Panc1 (cell line): ENCODE results near the gene MYPN. TPM values are rescaled to one million over a fixed set of nuclear protein-coding genes. Genes with fewer than 3 reads are reported as not detected.

Experiments used
- ATAC-seq: fragments of 200-7000 bp; cut with Tn5 transposase; 2 replicates; pipeline ENCODE4 v1.9.1; 2020; ENCODE audit warnings: mild to moderate bottlenecking, moderate library complexity
- BruUV-seq: library from RNA; stranded (reverse); fragments of 400-500 nt; replicated peaks from 2 replicates; lab custom pipeline; 2021; lab: Mats Ljungman, UMichigan
- CTCF ChIA-PET: fragments of 300-600 bp; sonication (Branson Sonifier 250); formaldehyde crosslinking; loops from one replicate; lab custom pipeline; 2022; ENCODE audit warnings: antibody characterized with exemption; lab: Charles Lee
- POLR2A ChIA-PET: fragments of 300-600 bp; sonication (Branson Sonifier 250); formaldehyde crosslinking; loops from one replicate; lab custom pipeline; 2022; ENCODE audit warnings: antibody characterized with exemption; lab: Charles Lee
- DNase-seq: peaks from one replicate; pipeline ENCODE4 v3.0.0-alpha.2; 2010; ENCODE audit warnings: low read depth, low spot score
- H3K27ac ChIP-seq: 2 replicates; pipeline ENCODE4 v1.5.1; 2011; ENCODE audit warnings: mild to moderate bottlenecking, low read length, inconsistent platforms
- H3K27me3 ChIP-seq: fragments of 200-500 bp; sonication (Bioruptor generic); 2 replicates; pipeline ENCODE4 v1.6.0; 2014; ENCODE audit warnings: low read length, inconsistent platforms; ENCODE audit not compliant: control insufficient read depth, insufficient read depth
- H3K36me3 ChIP-seq: fragments of 200-500 bp; sonication (Bioruptor generic); 2 replicates; pipeline ENCODE4 v1.5.1; 2014; ENCODE audit warnings: inconsistent platforms, mild to moderate bottlenecking, low read length, moderate library complexity; ENCODE audit not compliant: control insufficient read depth, insufficient read depth
- H3K4me1 ChIP-seq: 2 replicates; pipeline ENCODE4 v1.5.1; 2011; ENCODE audit warnings: inconsistent platforms, mild to moderate bottlenecking, low read length, moderate library complexity; ENCODE audit not compliant: control insufficient read depth, insufficient read depth
- H3K4me3 ChIP-seq, 2 experiments: 2 replicates each; pipeline ENCODE4 v1.5.1; 2011 to 2012; ENCODE audit warnings: low read depth in 2 of 2, low read length in 2 of 2, mild to moderate bottlenecking in 2 of 2, inconsistent platforms in 1 of 2, moderate library complexity in 1 of 2
- H3K9me3 ChIP-seq: fragments of 200-500 bp; sonication (Bioruptor generic); 2 replicates; pipeline ENCODE4 v1.5.1; 2014; ENCODE audit warnings: low read depth, mild to moderate bottlenecking, inconsistent platforms, low read length, moderate library complexity; ENCODE audit not compliant: control insufficient read depth, insufficient read depth
- CTCF ChIP-seq: fragments of 450-650 bp; IDR thresholded peaks from 2 replicates; pipeline ENCODE4 v1.5.1; 2017; ENCODE audit warnings: mild to moderate bottlenecking
- POLR2AphosphoS5 ChIP-seq: IDR thresholded peaks from 2 replicates; pipeline ENCODE4 v1.6.1; 2012; ENCODE audit warnings: mild to moderate bottlenecking, low read depth, low read length, moderate library complexity
- REST ChIP-seq, 2 experiments: IDR thresholded peaks; 2 replicates each; pipeline ENCODE4 v1.6.1; 2011 to 2012; ENCODE audit warnings: low read depth in 2 of 2, control low read depth in 1 of 2, low read length in 1 of 2, mild to moderate bottlenecking in 1 of 2, moderate library complexity in 1 of 2; ENCODE audit not compliant: insufficient read depth in 1 of 2
- SIN3A ChIP-seq: IDR thresholded peaks from 2 replicates; pipeline ENCODE4 v1.6.1; 2012; ENCODE audit warnings: low read depth, mild to moderate bottlenecking, low read length, moderate library complexity, borderline replicate concordance; ENCODE audit not compliant: insufficient read depth
- TCF7L2 ChIP-seq: IDR thresholded peaks from 2 replicates; pipeline ENCODE4 v1.6.1; 2011; ENCODE audit warnings: mild to moderate bottlenecking, low read depth, low read length, inconsistent platforms
- in situ Hi-C: cut with HindIII; loops from 2 replicates; pipeline ENCODE4 v1.10.0; 2016; ENCODE audit warnings: low sequenced_read_pairs, low pct_unique_long_range_greater_than_20kb
- intact Hi-C: fragments of 100-400 bp; cut with micrococcal nuclease; formaldehyde crosslinking; loops from one replicate; pipeline ENCODE4 v1.10.0; 2022; ENCODE audit not compliant: unreplicated experiment
- total RNA-seq: library from RNA; stranded (reverse); gene quantifications from one replicate; pipeline ENCODE4 v1.2.1, GENCODE V29; 2021; ENCODE audit not compliant: unreplicated experiment

The MYPN gene
- total RNA-seq, 1 experiment from 2014 or later = 39.1 TPM

GRCh38 chr10:68087685-68088401, 21.4 kb upstream of the MYPN start:
- no peaks in the 10 kb centered on the region for H3K36me3 ChIP-seq
- intact Hi-C loops (loop anchor here (10.0 kb wide), 1 partner anchor 217 kb away; no protein-coding TSS in a partner anchor), in situ Hi-C loops (no loop called here)
- ATAC-seq = peak; percentile 54
- no peaks in the 10 kb centered on the region for H3K27me3 ChIP-seq
- DNase-seq = no peak
- H3K4me3 ChIP-seq = no peak overlapping the region
- ChIA-PET POLR2A (no interaction called here), CTCF (interaction anchor here (0.6 kb wide), 1 partner anchor 115 kb away, joined by 3 read pairs; no protein-coding TSS in a partner anchor)
- TSS peak; percentile 84 for BruUV-seq
- H3K4me1 ChIP-seq = peaks cover 64% of the 10 kb centered on the region
- H3K27ac ChIP-seq = peak overlapping the region; percentile 100
- H3K9me3 ChIP-seq = no peaks in the 10 kb centered on the region
- no peak for TF ChIP-seq REST (IDR thresholded peaks at IDR 0.05; ENCODE audit: insufficient read depth in 1 of 2, low read depth in 2 of 2, low read length in 1 of 2)
- TF ChIP-seq CTCF = no peak
- TF ChIP-seq POLR2AphosphoS5 = no peak
- no peak for TF ChIP-seq TCF7L2
- no peak for TF ChIP-seq SIN3A

- intact Hi-C loops (loop anchor here (10.0 kb wide), 1 partner anchor 216 kb away; no protein-coding TSS in a partner anchor), in situ Hi-C loops (no loop called here)
- TF ChIP-seq POLR2AphosphoS5 (no peak), CTCF (no peak), REST (IDR thresholded peaks at IDR 0.05; ENCODE audit: insufficient read depth in 1 of 2, low read depth in 2 of 2, low read length in 1 of 2) (no peak), SIN3A (no peak), TCF7L2 (no peak)
- no peaks in the 10 kb centered on the region for H3K27me3 ChIP-seq
- POLR2A ChIA-PET = no interaction called here
- H3K27ac ChIP-seq = peak overlapping the region; percentile 100
- no peaks in the 10 kb centered on the region for H3K36me3 ChIP-seq
- peaks cover 58% of the 10 kb centered on the region for H3K4me1 ChIP-seq
- CTCF ChIA-PET = no interaction called here
- no TSS peak for BruUV-seq
- H3K4me3 ChIP-seq = no peak overlapping the region
- H3K9me3 ChIP-seq = no peaks in the 10 kb centered on the region
- no peak for DNase-seq
- no peak for ATAC-seq
These were observed 20.5 kb upstream of the MYPN start for GRCh38 chr10:68088740-68089139.
